Measurements from ENCODE around the gene PAQR8. TPM values are rescaled to one million over a fixed set of nuclear protein-coding genes. Genes with fewer than 3 reads are reported as not detected.

PAQR8 gene
- total RNA-seq, 1 experiment from 2014 or later = 3.7 TPM

DNA sequence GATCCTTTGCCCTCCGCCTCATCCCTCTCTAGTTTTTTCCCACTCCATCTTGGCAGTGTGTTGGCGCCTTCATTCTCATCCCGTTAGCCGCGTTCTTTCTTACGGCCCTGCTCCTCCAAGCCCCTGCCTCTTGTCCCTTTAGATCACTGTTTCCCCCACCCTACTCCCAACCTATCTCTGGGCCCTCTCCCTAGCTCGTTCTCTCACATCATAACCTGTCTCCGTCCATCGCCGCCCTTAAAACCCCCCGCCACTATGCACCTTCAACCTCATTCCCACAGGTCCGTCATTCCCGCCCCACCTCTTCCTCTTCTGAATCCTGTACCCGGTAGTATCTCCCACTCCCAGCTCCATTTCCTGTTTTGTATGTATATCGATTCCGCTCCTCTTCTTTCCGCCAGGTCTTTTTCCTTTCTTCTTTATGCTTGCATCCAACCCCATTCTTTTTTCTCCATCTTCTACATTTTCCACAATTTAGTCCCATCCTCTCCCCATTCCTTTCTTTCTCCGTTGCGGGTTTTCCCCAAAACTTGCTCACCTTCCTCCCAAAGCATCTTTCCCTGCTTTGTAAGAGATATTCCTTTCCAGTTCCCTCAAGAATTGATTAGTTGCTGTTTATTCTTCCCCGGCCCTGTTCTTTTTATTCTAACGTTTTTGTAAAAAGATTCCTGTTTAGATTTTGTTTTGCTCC is 58.9 kb downstream of the PAQR8 start:
- TF ChIP-seq, protein P1, sequence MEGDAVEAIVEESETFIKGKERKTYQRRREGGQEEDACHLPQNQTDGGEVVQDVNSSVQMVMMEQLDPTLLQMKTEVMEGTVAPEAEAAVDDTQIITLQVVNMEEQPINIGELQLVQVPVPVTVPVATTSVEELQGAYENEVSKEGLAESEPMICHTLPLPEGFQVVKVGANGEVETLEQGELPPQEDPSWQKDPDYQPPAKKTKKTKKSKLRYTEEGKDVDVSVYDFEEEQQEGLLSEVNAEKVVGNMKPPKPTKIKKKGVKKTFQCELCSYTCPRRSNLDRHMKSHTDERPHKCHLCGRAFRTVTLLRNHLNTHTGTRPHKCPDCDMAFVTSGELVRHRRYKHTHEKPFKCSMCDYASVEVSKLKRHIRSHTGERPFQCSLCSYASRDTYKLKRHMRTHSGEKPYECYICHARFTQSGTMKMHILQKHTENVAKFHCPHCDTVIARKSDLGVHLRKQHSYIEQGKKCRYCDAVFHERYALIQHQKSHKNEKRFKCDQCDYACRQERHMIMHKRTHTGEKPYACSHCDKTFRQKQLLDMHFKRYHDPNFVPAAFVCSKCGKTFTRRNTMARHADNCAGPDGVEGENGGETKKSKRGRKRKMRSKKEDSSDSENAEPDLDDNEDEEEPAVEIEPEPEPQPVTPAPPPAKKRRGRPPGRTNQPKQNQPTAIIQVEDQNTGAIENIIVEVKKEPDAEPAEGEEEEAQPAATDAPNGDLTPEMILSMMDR (conservative IDR thresholded peaks at IDR 0.05) = no peak
- no peak for TF ChIP-seq EZH2 (IDR thresholded peaks at IDR 0.05; ENCODE audit: low read depth)
- Histone ChIP-seq H3K79me2 (ENCODE audit: low read depth) (no peaks in the 10 kb centered on the region), H3K9me3 (ENCODE audit: insufficient read depth, low read depth) (no peaks in the 10 kb centered on the region), H4K20me1 (ENCODE audit: insufficient read depth) (no peaks in the 10 kb centered on the region), H3K4me3 (peak overlapping the region; percentile 75), H3K36me3 (ENCODE audit: low read depth) (no peaks in the 10 kb centered on the region), H3K4me1 (replicated peaks; ENCODE audit: insufficient read depth) (peaks cover 60% of the 10 kb centered on the region), H3K27me3 (ENCODE audit: insufficient read depth, low read depth) (no peaks in the 10 kb centered on the region), H3F3A (ENCODE audit: insufficient read depth, low read depth) (peaks cover 25% of the 10 kb centered on the region), H2AFZ (peak overlapping the region; percentile 94), H3K4me2 (peak overlapping the region; percentile 85), H3K9me2 (ENCODE audit: insufficient read depth) (no peaks in the 10 kb centered on the region), H3K27ac (no peak overlapping the region)
- ChIA-PET POLR2A (ENCODE audit: unreplicated experiment) (interaction anchor here (1.5 kb wide), 1 partner anchor 83 kb away, joined by 6 read pairs; no protein-coding TSS in a partner anchor), CTCF (interaction anchor here (1.2 kb wide), 1 partner anchor 155 kb away, joined by 4 read pairs; no protein-coding TSS in a partner anchor)
- TSS peak; percentile 58 for BruUV-seq (replicated peaks)
- intact Hi-C loops (cut with micrococcal nuclease; ENCODE audit: unreplicated experiment) = loop anchor here (1.0 kb wide), 2 partner anchors 83 to 154 kb away; no protein-coding TSS in a partner anchor
- peak in 1 of 2 experiments; percentile 39 for DNase-seq

DNA sequence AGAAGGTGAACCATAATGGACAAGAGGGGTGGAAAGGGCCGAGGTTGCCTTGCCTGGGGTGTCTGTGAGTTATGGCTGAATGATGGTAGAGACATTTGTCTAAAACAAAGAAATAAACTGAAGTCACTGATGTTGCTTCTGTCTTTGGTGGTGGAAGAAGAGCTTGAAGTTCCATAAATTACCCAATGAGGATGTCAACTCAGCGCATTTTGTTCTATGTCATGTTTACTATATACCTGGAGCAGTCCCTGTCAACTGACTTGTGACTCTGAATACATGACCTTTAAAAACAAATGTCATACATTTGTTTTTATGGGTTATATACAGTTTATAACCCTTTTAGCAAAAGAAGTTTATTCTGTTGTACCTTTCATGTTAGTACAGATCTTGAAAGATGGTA is 60.2 kb downstream of the PAQR8 start:
- no peaks in the 10 kb centered on the region for H4K20me1 ChIP-seq (ENCODE audit: insufficient read depth)
- no peaks in the 10 kb centered on the region for H3K36me3 ChIP-seq (ENCODE audit: low read depth)
- H3K4me2 ChIP-seq = no peak overlapping the region
- CTCF ChIA-PET = no interaction called here
- POLR2A ChIA-PET (ENCODE audit: unreplicated experiment) = no interaction called here
- no peaks in the 10 kb centered on the region for H3K27me3 ChIP-seq (ENCODE audit: insufficient read depth, low read depth)
- no peaks in the 10 kb centered on the region for H3K9me2 ChIP-seq (ENCODE audit: insufficient read depth)
- H3K27ac ChIP-seq = no peak overlapping the region
- no peak overlapping the region for H3K4me3 ChIP-seq
- no peak for DNase-seq
- no peaks in the 10 kb centered on the region for H3K79me2 ChIP-seq (ENCODE audit: low read depth)
- BruUV-seq (replicated peaks) = no TSS peak
- intact Hi-C loops (cut with micrococcal nuclease; ENCODE audit: unreplicated experiment) = no loop called here
- no peaks in the 10 kb centered on the region for H3K9me3 ChIP-seq (ENCODE audit: insufficient read depth, low read depth)
- peaks cover 52% of the 10 kb centered on the region for H3K4me1 ChIP-seq (replicated peaks; ENCODE audit: insufficient read depth)
- TF ChIP-seq, protein P1 (conservative IDR thresholded peaks at IDR 0.05) = no peak
- no peak for TF ChIP-seq EZH2 (IDR thresholded peaks at IDR 0.05; ENCODE audit: low read depth)
- no peak overlapping the region for H2AFZ ChIP-seq
- H3F3A ChIP-seq (ENCODE audit: insufficient read depth, low read depth) = peaks cover 25% of the 10 kb centered on the region

DNA sequence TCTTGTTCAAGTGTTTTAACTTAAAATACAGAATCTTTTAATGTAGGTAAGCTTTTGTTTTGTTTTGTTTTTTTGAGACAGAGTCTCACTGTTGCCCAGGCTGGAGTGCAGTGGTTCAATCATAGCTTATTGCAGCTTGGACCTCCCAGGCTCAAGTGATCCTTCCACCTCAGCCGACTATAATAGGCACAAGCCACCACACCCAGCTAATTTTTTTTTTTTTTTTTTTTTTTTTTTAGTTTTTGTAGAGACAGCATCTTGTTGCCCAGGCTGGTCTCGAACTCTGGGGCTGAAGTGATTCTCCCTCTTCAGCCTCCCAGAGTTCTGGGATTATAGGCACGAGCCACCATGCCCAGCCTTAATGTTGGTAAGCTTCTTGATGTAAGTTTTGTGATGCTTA is 61.5 kb downstream of the PAQR8 start:
- Histone ChIP-seq H3K4me3 (no peak overlapping the region), H3K9me3 (ENCODE audit: insufficient read depth, low read depth) (no peaks in the 10 kb centered on the region), H3K27ac (no peak overlapping the region), H3K4me2 (peak overlapping the region; percentile 35; the same call in 1 of the 2 replicates), H3K27me3 (ENCODE audit: insufficient read depth, low read depth) (no peaks in the 10 kb centered on the region), H4K20me1 (ENCODE audit: insufficient read depth) (no peaks in the 10 kb centered on the region), H2AFZ (no peak overlapping the region), H3K4me1 (replicated peaks; ENCODE audit: insufficient read depth) (peaks cover 45% of the 10 kb centered on the region), H3K36me3 (ENCODE audit: low read depth) (no peaks in the 10 kb centered on the region), H3F3A (ENCODE audit: insufficient read depth, low read depth) (peaks cover 25% of the 10 kb centered on the region), H3K9me2 (ENCODE audit: insufficient read depth) (no peaks in the 10 kb centered on the region), H3K79me2 (ENCODE audit: low read depth) (no peaks in the 10 kb centered on the region)
- no TSS peak for BruUV-seq (replicated peaks)
- intact Hi-C loops (cut with micrococcal nuclease; ENCODE audit: unreplicated experiment) = no loop called here
- ChIA-PET CTCF (interaction anchor here (0.6 to 1.2 kb wide), 6 partner anchors 64 to 1251 kb away, joined by 3 to 7 read pairs (median 5); no protein-coding TSS in a partner anchor), POLR2A (ENCODE audit: unreplicated experiment) (interaction anchor here (0.6 to 0.7 kb wide), 3 partner anchors 26 to 125 kb away, joined by 4 to 7 read pairs (median 5); no protein-coding TSS in a partner anchor)
- DNase-seq = no peak
- no peak for TF ChIP-seq EZH2 (IDR thresholded peaks at IDR 0.05; ENCODE audit: low read depth)
- TF ChIP-seq, protein P1 (conservative IDR thresholded peaks at IDR 0.05) = no peak

Measured in PC-9 (cell line).